Thoracic aorta (tissue), 2 donors: ENCODE results near the gene TET2. TPM values are rescaled to one million over a fixed set of nuclear protein-coding genes. Genes with fewer than 3 reads are reported as not detected.

Source experiments
- ATAC-seq: fragments of 150-250 bp; one replicate; pipeline ENCODE4 v1.8.0; 2017; ENCODE audit warnings: low read depth; ENCODE audit not compliant: insufficient number of reproducible peaks, low FRiP score
- DNase-seq: peaks from one replicate; pipeline ENCODE4 v3.0.0-alpha.2; 2020; ENCODE audit warnings: low spot score
- H3K27ac ChIP-seq, 2 donors: fragments of 200-600 bp; sonication (generic); 1 replicate in 1 of 2; 2 replicates in 1 of 2; pipeline ENCODE4 v1.5.1; 2016; ENCODE audit warnings: mild to moderate bottlenecking in 2 of 2, moderate library complexity in 2 of 2
- H3K27me3 ChIP-seq: fragments of 200-600 bp; sonication (generic); replicated peaks from 2 replicates; pipeline ENCODE4 v1.6.0; 2016; ENCODE audit warnings: mild to moderate bottlenecking; ENCODE audit not compliant: insufficient read depth
- H3K36me3 ChIP-seq: fragments of 200-600 bp; sonication (generic); one replicate; pipeline ENCODE4 v1.5.1; 2016
- H3K4me1 ChIP-seq, 2 donors: fragments of 200-600 bp; sonication (generic); 1 replicate in 1 of 2; 2 replicates in 1 of 2; pipeline versions ENCODE4 v1.5.1 to v1.6.0; 2016; ENCODE audit warnings: low read depth in 2 of 2, mild to moderate bottlenecking in 1 of 2; ENCODE audit not compliant: control insufficient read depth in 1 of 2
- H3K4me3 ChIP-seq: fragments of 200-600 bp; sonication (generic); 2 replicates; pipeline ENCODE4 v1.5.1; 2016; ENCODE audit warnings: mild to moderate bottlenecking
- H3K9me3 ChIP-seq: fragments of 200-600 bp; sonication (generic); 2 replicates; pipeline ENCODE4 v1.5.1; 2016
- total RNA-seq, 2 donors: library from RNA; depleted of rRNA; stranded (reverse); fragments of >200 nt; gene quantifications; one replicate each; pipeline versions ENCODE4 v1.1.0 to v1.2.3, GENCODE V29; 2016
- TF ChIP-seq, protein P1 (sequence below): fragments of 200-600 bp; sonication (generic); IDR thresholded peaks from one replicate; pipeline ENCODE4 v1.5.1; 2019; ENCODE audit warnings: antibody characterized with exemption

Gene TET2
- total RNA-seq: 10 to 100 TPM; 23.6 to 31.7 TPM

DNA sequence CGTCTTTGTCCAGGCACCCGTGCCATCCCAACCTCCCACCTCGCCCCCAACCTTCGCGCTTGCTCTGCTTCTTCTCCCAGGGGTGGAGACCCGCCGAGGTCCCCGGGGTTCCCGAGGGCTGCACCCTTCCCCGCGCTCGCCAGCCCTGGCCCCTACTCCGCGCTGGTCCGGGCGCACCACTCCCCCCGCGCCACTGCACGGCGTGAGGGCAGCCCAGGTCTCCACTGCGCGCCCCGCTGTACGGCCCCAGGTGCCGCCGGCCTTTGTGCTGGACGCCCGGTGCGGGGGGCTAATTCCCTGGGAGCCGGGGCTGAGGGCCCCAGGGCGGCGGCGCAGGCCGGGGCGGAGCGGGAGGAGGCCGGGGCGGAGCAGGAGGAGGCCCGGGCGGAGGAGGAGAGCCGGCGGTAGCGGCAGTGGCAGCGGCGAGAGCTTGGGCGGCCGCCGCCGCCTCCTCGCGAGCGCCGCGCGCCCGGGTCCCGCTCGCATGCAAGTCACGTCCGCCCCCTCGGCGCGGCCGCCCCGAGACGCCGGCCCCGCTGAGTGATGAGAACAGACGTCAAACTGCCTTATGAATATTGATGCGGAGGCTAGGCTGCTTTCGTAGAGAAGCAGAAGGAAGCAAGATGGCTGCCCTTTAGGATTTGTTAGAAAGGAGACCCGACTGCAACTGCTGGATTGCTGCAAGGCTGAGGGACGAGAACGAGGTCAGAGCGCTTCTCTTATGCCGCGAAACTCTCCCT lies at the start of gene TET2:
TET2 (plus strand) TSS at position 601 of the 740 bp plus-strand sequence. CDS start 87,067 bp downstream, outside the sequence.
- H3K4me1 ChIP-seq: peaks cover 23 to 24% of the 10 kb centered on the region in 2 donors
- H3K27me3 ChIP-seq: no peaks in the 10 kb centered on the region

DNA sequence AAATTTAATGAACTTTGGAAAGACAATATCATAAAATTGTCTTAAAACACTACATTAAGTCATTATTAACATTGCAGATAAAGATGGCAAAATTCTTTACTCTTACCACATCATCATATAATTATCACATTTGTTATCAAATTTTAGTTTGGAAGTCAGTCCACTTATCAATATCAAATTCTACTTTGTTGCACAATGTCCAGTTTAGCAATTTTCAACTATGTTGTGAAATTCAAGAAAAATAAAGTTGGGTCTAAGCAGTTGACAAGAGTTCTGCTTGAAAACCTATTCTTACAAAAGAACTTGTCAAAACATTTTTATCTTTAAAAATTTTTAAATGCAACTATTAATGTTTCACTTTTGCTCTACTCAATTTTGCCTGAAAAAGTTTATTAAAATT lies 44.7 kb upstream of the TET2 start:
- Histone ChIP-seq H3K9me3 (no peaks in the 10 kb centered on the region), H3K27ac (no peak overlapping the region), H3K4me3 (no peak overlapping the region), H3K4me1 (no peaks in the 10 kb centered on the region), H3K36me3 (no peaks in the 10 kb centered on the region), H3K27me3 (no peaks in the 10 kb centered on the region)
- TF ChIP-seq, protein P1, sequence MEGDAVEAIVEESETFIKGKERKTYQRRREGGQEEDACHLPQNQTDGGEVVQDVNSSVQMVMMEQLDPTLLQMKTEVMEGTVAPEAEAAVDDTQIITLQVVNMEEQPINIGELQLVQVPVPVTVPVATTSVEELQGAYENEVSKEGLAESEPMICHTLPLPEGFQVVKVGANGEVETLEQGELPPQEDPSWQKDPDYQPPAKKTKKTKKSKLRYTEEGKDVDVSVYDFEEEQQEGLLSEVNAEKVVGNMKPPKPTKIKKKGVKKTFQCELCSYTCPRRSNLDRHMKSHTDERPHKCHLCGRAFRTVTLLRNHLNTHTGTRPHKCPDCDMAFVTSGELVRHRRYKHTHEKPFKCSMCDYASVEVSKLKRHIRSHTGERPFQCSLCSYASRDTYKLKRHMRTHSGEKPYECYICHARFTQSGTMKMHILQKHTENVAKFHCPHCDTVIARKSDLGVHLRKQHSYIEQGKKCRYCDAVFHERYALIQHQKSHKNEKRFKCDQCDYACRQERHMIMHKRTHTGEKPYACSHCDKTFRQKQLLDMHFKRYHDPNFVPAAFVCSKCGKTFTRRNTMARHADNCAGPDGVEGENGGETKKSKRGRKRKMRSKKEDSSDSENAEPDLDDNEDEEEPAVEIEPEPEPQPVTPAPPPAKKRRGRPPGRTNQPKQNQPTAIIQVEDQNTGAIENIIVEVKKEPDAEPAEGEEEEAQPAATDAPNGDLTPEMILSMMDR: no peak
- no peak for DNase-seq
- no peak for ATAC-seq

More for the DNA sequence above, at the start of gene TET2:
- no peaks in the 10 kb centered on the region for H3K9me3 ChIP-seq
- ATAC-seq (peak; percentile 65), DNase-seq (peak; percentile 51)
- H3K27ac ChIP-seq: peak within 1 kb of the TSS; percentile 68 to 79
- TF ChIP-seq, protein P1: peak; percentile 25
- no peaks in the 10 kb centered on the region for H3K36me3 ChIP-seq
- H3K4me3 ChIP-seq: peak within 1 kb of the TSS; percentile 94

DNA sequence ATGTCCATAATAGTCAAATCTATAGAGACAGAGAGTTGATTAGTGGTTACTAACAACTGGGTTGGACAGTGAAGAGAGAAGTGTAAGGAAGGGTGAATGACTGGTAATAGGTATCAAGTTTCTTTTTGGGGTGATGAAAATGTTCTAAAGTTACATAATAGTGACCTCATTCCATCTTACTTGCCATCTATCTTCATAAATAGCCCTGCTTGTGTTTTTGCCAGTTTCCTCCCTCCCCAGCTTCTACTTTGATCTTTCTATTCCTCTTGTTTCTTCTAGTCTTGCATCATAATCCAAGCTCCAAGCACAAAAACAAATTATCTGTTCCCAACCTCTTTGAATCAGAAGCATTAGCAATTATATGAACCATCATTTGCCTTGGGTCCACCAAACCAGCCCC lies 40.2 kb upstream of the TET2 start:
- Histone ChIP-seq H3K27me3 (no peaks in the 10 kb centered on the region), H3K36me3 (no peaks in the 10 kb centered on the region), H3K9me3 (no peaks in the 10 kb centered on the region), H3K4me3 (no peak overlapping the region), H3K27ac (no peak overlapping the region), H3K4me1 (no peaks in the 10 kb centered on the region)
- no peak for DNase-seq
- ATAC-seq: no peak
- TF ChIP-seq, protein P1: no peak

DNA sequence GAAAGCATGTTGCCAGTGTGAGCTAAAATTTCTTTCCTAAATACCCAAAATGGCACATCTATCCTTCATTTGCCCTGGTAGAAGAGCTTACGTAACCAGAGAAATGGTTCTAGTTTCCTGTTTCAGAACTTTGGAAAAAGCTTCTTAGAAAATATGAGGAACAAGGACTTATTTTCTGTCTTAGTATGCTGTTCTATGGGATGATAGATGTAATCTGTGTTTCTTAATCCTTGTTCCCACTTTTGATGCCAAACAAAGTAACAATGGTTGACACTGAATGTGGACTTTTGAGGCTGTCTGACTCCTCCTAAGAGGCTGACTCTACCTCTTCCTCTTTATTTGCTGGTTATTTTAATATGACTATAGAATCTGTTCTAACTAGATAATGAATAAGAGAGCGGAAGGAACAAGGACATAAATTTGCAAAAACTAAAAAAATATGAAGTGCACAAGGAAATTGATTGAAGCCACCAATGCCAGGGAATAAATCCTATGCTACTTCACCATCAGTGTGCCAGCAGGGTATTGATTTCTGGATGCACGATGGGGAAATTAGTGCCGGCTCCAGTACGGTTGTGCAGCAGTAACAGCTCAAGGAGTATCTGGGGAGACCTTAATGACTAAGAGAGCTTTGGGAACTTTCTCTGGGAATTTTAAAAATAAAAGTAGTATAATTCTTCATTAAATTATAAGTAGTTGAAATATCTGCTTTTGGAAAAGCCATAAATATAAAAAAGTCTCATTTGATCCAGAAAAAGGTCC lies 39.4 kb upstream of the TET2 start:
- no peak overlapping the region for H3K27ac ChIP-seq
- ATAC-seq: no peak

DNA sequence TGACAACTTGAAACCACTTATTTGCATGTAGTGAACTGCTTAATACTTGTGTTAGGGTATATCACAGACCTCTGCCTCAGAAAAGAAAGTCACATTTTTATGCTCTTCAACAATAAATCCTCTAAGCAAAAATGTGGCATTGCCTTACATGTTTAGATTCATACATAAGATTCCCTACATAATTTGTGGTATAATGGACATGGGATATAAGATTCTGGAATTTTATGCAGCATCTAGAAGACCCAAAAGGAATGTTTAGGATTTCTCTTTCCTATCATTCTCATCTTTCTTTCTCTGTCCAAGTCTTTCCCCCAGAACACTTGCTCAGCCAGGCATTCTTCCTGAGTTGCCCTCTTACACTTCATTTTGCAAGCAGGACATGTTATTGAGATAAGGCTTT lies 37.7 kb upstream of the TET2 start:
- H3K36me3 ChIP-seq: no peaks in the 10 kb centered on the region
- DNase-seq (no peak), ATAC-seq (no peak)
- TF ChIP-seq, protein P1: no peak
- no peaks in the 10 kb centered on the region for H3K4me1 ChIP-seq
- no peaks in the 10 kb centered on the region for H3K9me3 ChIP-seq
- H3K27ac ChIP-seq: no peak overlapping the region
- no peaks in the 10 kb centered on the region for H3K27me3 ChIP-seq
- no peak overlapping the region for H3K4me3 ChIP-seq

More for the DNA sequence above, 39.4 kb upstream of the TET2 start:
- Histone ChIP-seq H3K9me3 (no peaks in the 10 kb centered on the region), H3K4me1 (no peaks in the 10 kb centered on the region), H3K27me3 (no peaks in the 10 kb centered on the region), H3K36me3 (no peaks in the 10 kb centered on the region), H3K4me3 (no peak overlapping the region)
- no peak for DNase-seq
- TF ChIP-seq, protein P1: no peak
